SKM-1 (cell line): Measurements from ENCODE around the gene ADAT1.

Source experiments
- DNase-seq: peaks from one replicate; lab custom pipeline; 2025; ENCODE audit not compliant: unreplicated experiment; lab: John Stamatoyannopoulos, UW

Gene ADAT1

GRCh38 chr16:75578212-75578611, 44.9 kb downstream of the ADAT1 start:
- DNase-seq = no peak

DNA sequence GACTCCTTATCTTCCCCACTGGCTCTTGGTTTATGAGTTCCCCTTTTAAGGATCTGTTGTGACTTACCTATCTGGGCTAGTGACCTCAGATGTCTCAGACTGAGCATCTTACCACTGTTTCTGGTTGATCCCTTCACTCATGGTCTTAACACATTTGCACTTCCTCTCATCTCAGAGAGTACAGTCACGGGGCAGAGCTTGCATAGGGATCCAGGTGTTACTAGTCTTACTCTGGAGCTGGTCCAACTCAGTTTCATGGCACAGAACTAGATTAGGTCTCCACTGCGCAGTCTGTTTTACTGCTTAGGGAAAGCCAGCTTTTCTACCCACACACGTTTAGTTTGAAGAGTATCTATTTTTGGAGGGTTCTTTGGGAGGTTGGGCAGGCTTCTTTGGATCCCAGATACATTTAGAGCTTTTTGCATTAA, 46.7 kb downstream of the ADAT1 start:
- no peak for DNase-seq

- DNase-seq = no peak
Measured at GRCh38 chr16:75575958-75576357, 47.1 kb downstream of the ADAT1 start.

GRCh38 chr16:75573955-75574354, 49.1 kb downstream of the ADAT1 start:
- DNase-seq = no peak

DNA sequence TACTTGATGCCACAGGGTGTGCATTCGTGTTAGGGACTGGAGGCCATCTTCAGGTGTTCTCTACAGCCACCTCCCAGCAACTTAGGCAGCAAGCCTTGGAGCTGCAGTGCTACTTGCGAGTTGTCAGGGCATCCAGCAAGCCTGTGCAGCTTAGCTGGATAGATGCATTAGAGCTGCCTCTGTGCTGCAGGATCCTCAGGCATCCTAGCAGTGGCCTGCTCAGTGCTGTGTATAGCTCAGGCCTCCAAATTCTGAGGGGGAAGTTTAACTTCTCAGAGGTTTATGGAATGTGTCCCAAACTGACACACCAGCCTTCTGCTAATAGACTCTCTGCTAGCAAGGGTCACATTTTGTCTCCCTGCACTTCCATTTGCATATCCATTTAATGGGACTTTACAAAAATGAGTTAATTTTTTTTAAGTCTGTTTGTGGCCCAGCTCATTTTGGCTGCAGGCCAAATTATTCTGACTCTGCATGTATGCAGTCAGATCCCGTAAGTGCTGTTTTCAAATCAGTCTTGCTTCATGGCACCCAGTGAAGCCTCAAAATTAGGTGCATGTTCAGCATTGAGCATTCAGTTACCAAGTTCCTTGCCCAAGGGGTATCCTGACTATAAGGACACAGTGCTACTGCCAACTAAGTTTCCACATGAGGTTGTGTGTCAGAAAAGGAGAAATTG, 50.1 kb downstream of the ADAT1 start:
- no peak for DNase-seq

DNA sequence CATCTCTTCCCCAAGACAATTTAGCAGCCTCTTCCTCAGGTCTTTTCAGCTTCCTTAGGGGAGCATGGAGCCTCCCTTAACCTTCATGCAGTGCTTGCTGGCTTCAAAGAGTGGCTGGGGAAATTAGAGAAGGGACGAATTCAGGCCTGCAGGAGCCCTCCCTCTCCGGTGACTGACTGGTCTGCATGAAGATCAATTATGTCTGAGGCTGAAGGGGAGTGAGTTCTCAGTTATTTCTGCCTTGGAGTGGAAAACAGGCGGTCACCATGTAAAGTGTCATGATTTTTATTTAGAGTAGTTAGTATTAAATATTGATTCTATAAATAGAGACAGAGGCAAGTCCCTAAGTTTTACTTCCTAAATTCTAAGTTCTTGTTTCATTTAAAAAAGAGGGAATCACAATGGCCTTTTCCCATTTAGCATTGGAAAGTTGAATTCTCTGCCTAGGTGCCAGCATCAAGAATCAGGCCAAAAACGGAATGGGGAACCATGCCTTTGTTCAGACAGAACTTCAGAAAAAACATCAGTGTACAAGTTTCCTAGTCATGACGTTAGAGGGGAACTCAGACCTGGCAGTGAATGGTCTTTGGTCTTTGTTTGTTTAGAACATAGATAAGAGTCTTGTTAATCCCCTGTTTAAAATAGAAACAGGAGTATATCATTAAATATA, 52.5 kb downstream of the ADAT1 start:
- no peak for DNase-seq

- no peak for DNase-seq
Measured at GRCh38 chr16:75567911-75568310, 55.2 kb downstream of the ADAT1 start.

DNA sequence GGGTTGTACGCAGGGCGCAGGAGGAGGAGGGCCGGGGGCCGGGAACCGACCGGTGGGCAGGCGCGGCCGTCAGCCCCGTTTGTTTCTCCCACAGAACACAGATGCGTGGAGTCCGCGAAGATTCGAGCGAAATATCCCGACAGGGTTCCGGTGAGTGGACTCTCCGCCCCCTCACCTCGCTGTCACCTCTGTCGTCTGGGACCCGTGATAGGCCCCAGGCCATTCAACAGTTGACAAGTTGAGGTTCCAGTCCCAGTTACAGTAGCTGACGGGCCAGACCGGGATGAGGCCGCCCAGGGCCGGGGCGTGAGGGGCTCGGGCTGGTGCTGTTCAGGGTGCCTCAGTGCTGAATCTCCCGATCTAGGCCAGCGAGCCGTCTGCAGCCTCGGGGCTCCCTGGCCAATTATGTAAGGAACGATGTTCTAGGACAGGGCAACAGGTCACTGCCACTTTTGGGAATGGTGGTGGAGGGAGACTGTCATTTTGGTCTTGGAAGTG, 56.3 kb downstream of the ADAT1 start:
- DNase-seq = no peak

- peak; percentile 69 for DNase-seq
Measured at GRCh38 chr16:75566040-75566757, 56.9 kb downstream of the ADAT1 start, which contains the start of gene GABARAPL2. GABARAPL2 (plus strand) TSS chr16:75566379; CDS start chr16:75566487, 108 bp downstream.

GRCh38 chr16:75565640-75566039, 57.4 kb downstream of the ADAT1 start:
- DNase-seq = no peak

- DNase-seq = no peak
Measured at GRCh38 chr16:75559564-75560372, 63.3 kb downstream of the ADAT1 start.

DNA sequence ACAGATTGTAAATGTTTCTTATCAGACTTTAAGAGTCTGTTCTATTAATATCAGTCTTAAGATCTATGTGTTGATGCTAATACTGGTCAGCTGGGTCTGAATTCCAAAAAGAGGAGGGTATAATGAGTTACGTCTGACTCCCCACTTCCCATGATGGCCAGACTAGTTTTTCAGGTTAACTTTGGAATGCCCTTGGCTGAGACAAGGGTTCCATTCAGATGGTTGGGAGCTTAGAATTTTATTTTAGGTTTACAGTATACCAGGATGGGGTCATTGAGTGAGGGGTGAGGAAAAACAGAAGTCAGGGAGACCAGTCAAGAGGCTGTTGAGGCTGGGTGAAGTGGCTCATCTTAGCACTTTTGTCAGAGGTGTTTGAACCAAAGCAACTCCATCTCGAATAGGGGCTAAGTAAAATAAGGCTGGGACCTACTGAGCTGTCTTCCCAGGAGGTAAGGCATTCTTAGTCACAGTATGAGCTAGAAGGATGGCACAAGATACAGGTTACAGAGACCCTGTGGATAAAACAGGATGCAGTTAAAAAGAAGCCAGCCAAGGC, 64.2 kb downstream of the ADAT1 start:
- DNase-seq = no peak

DNA sequence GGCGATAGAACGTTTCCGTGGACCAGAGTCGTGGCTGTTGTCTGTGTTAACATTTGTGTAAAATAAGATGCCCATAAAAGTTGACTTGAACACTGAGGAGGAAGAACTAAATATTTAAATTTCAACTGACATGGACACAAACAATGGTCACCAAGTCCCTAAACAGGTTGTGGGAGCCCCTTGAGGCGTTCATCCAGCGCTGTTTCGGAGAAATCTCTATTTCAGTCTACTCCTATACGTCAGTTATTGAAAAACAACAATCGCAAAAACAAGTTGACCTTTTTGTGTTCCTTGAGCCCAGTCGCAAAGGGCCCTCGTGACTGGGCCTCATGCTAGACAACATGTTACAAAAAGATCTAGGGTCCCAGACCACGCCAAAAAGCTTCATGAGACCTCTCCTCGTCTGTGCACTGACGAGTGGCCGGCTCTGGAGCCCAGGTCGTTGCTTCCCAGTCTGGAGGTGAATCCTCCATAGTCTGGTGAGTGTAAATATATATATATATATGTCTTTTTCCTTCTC, 66.6 kb downstream of the ADAT1 start:
- DNase-seq = no peak

- peak; percentile 65 for DNase-seq
Measured at GRCh38 chr16:75555707-75556430, 67.2 kb downstream of the ADAT1 start, which contains the start of gene TMEM231. TMEM231 (minus strand) TSS chr16:75556252; CDS start chr16:75556209, 43 bp downstream.

GRCh38 chr16:75555213-75555706, 67.8 kb downstream of the ADAT1 start:
- peak; percentile 27 for DNase-seq

GRCh38 chr16:75552951-75553350, 70.1 kb downstream of the ADAT1 start:
- no peak for DNase-seq

DNA sequence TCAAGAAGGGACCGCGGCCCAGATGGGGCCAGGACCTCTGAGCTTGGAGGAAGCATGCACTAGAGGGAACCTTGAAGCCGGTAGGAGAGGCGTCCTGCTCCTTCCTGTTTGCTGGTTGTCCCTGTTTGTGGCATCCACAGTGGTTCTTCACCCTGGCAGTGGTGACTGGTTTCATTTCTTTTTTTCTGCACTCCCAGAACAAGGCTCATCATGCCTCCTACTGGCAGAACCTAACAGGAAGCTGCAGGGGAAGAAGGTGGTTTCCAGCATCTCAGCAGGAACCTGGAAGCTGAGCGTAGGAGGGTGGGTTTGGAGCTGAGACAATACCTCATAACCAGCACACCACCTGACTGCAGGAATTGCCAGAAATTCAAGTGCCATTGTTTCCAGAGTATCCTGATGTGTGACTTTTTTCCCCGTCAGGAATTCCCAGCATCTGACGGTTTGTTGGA, 72.8 kb downstream of the ADAT1 start:
- peak; percentile 82 for DNase-seq
